B cell (primary cell): ENCODE data around the gene SPECC1.

Experiments used
- EZH2 ChIP-seq: IDR thresholded peaks from 2 replicates; pipeline ENCODE4 v1.6.1; 2012; ENCODE audit warnings: borderline replicate concordance, low read depth, mild to moderate bottlenecking, moderate library complexity, low read length; ENCODE audit not compliant: insufficient read depth, poor library complexity, severe bottlenecking
- TF ChIP-seq, protein P1 (sequence below): fragments of 200-600 bp; IDR thresholded peaks from one replicate; pipeline ENCODE4 v1.8.0; 2022; ENCODE audit warnings: antibody characterized with exemption, mild to moderate bottlenecking

DNA sequence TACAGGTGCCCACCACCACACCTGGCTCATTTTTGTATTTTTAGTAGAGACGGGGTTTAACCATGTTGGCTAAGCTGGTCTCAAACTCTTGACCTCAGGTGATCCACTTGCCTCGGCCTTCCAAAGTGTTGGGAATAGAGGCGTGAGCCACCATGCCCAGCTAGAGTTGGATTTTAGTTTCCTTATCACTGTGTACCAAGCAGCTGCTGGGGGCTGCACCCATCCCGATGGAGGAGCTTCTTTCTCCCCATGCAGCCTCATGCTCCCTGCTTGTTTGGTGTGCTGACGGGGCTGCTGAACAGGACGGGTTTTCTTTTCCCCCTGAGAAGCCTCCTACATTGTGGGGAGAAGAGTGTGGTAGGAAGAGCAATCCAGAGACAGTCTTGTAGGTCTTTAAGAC, 285.0 kb downstream of the SPECC1 start:
- TF ChIP-seq, protein P1, sequence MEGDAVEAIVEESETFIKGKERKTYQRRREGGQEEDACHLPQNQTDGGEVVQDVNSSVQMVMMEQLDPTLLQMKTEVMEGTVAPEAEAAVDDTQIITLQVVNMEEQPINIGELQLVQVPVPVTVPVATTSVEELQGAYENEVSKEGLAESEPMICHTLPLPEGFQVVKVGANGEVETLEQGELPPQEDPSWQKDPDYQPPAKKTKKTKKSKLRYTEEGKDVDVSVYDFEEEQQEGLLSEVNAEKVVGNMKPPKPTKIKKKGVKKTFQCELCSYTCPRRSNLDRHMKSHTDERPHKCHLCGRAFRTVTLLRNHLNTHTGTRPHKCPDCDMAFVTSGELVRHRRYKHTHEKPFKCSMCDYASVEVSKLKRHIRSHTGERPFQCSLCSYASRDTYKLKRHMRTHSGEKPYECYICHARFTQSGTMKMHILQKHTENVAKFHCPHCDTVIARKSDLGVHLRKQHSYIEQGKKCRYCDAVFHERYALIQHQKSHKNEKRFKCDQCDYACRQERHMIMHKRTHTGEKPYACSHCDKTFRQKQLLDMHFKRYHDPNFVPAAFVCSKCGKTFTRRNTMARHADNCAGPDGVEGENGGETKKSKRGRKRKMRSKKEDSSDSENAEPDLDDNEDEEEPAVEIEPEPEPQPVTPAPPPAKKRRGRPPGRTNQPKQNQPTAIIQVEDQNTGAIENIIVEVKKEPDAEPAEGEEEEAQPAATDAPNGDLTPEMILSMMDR = no peak
- no peak for TF ChIP-seq EZH2
